HG03025 (cell line): ENCODE results near the gene GCAT.

Experiments used
- ATAC-seq: cut with Tn5 transposase; IDR thresholded peaks from one replicate; pipeline ENCODE4 v1.9.1; 2021; ENCODE audit warnings: mild to moderate bottlenecking, moderate library complexity; ENCODE audit not compliant: unreplicated experiment, low FRiP score

The GCAT gene

GRCh38 chr22:37806409-37807333 lies 1.1 kb upstream of the GCAT start:
- no peak for ATAC-seq

DNA sequence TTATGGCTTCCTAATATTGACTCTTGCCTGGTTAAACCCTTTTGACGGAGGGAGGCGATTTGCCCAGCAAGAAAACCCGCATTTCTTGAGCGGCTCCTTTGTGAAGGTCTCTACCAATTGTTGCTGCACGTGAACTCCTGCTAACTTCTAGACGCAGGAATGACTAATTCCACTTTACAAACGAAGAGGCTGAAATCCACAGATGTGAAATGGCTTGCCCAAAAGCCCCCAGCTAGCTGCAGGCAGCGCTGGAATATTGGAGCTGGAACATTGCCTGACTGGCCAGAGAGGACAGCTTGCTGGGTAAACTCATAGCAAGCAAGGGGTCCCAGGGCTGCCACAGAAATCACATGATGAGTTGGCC lies 542 bp downstream of the GCAT start:
- no peak for ATAC-seq

- ATAC-seq, result no peak
Observed at GRCh38 chr22:37809672-37810333, 2.1 kb downstream of the GCAT start.

DNA sequence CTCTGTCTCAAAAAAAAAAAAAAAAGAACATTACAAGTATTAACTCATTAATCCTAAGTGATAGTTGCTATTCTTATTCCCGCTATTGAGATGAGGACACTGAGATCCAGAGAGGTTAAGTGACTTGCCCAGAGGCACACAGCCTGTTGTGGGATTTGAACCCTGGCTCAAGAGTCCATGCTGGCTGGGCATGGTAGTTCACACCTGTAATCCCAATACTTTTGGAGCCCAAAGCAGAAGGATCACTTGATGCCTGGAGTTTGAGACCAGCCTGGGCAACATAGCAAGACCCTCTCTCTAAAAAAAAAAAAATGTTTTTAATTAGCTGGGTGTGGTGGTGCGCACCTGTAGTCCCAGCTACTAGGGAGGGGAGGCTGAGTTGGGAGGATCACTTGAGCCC lies 4.1 kb downstream of the GCAT start:
- ATAC-seq, result no peak

DNA sequence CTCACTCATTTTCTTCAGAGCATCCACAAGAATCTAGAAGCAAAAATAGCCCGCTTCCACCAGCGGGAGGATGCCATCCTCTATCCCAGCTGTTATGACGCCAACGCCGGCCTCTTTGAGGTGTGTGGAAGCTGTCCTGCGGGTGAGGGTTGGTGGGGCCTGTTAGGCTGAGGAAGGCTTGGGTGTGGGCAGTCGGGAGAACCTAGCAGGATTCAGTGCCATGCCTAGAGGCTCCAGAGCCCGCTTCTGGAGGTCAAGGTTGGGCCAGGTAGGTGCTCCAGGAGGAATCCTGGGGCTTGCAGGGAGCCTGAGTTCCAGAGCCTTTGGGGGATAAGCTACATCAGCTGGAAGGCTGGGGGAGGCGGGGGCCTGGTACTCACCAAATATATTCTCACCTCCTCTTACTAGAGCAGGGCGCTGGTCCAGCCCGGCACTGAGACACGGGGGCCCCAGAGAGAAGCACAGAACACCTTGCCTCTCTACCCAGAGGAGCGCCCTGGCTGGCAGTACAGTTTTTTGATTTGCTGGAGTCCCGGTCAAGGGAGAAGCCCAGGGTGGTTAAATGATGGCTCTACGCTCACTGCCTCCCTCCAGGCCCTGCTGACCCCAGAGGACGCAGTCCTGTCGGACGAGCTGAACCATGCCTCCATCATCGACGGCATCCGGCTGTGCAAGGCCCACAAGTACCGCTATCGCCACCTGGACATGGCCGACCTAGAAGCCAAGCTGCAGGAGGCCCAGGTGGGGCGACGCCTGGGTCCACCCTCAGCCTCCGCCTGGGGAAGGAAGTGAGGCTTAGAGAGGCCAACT lies 5.3 kb downstream of the GCAT start:
- no peak for ATAC-seq

DNA sequence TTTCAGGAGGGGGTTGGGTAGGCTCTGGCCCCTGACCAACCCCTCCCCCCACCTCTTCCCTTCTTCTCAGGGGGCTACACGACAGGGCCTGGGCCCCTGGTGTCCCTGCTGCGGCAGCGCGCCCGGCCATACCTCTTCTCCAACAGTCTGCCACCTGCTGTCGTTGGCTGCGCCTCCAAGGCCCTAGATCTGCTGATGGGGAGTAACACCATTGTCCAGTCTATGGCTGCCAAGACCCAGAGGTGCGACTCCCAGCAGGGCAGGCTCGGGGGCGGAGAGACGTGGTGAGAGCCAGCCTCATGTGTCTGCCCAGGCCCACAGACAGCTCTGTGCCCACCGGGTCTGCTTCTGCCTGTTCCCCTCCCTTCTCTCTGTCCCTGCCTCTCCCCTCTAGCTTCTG lies 7.9 kb downstream of the GCAT start:
- no peak for ATAC-seq

DNA sequence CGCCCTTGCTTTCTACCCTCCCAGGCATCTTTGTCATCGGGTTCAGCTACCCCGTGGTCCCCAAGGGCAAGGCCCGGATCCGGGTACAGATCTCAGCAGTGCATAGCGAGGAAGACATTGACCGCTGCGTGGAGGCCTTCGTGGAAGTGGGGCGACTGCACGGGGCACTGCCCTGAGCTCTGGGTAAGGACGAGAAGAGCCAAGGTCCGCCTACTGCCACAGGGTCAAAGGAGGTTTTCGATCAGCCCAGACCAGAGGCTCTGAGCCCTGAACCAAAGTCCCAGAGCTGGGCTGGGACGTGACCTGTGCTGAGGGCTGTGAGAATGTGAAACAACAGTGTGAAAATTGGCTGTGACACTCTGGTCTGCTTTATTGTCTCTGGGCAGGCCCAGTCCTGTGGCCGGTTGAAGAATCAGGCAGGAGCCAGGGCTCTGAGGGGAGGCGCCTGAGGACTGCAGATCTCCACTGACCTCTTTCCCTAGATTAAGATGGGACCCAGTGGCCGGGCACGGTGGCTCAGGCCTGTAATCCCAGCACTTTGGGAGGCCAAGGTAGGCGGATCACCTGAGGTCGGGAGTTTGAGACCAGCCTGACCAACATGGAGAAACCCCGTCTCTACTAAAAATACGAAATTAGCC lies 8.9 kb downstream of the GCAT start:
- ATAC-seq, result no peak

DNA sequence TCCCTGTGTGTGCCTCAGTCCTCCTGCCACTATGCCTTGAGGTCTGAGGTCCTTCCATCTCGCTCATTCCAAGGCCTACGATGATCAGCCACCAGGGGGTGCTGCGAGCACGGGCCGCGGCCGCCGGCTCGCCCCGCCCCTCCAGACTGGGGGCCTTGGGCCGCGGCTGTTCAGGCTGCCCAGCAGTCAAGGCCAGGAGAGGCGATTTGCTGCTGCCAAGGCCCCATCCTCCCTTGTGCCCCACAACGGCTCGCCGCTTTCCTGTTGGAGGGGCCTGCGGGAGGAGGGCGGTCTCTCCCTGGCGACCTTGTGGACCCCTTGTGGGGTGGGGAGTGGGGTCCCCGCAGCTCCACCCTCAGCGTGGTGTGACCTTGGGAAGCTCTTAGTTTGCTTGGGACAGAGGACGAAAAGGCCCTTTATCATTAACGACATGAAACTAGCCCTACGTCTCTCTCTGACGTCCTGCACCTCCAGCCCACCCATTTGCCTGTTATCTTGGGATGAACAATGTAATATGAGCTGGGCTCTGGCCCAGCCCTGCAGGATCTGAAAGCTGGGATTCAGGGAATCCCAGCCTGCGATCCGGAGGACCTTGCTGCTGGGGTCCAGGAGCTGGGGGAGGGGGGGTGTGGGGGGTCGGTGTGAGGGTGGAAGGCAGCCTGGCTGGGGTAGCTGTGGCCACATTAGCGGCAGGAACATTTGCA lies 10.1 kb downstream of the GCAT start:
- no peak for ATAC-seq

GRCh38 chr22:37818409-37819104 lies 10.8 kb downstream of the GCAT start:
- no peak for ATAC-seq

DNA sequence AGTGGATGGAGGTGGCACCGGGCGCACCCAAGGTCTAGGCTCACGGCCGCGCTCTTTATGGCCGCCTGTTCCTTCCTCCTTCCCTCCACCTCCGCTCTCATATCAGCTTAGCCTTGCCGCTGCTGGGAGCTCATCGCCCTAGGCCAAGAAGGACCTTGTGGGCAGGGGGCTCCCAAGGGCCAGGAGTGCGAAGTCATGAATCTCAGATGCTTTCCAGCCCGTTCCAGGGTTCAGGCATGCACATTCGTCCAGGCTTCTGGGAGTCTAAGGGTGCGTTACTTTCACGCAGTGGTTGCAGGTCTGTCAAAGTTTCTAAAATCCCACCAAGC lies 11.3 kb downstream of the GCAT start:
- ATAC-seq, result no peak

GRCh38 chr22:37820350-37820749 lies 12.6 kb downstream of the GCAT start:
- ATAC-seq, result no peak

DNA sequence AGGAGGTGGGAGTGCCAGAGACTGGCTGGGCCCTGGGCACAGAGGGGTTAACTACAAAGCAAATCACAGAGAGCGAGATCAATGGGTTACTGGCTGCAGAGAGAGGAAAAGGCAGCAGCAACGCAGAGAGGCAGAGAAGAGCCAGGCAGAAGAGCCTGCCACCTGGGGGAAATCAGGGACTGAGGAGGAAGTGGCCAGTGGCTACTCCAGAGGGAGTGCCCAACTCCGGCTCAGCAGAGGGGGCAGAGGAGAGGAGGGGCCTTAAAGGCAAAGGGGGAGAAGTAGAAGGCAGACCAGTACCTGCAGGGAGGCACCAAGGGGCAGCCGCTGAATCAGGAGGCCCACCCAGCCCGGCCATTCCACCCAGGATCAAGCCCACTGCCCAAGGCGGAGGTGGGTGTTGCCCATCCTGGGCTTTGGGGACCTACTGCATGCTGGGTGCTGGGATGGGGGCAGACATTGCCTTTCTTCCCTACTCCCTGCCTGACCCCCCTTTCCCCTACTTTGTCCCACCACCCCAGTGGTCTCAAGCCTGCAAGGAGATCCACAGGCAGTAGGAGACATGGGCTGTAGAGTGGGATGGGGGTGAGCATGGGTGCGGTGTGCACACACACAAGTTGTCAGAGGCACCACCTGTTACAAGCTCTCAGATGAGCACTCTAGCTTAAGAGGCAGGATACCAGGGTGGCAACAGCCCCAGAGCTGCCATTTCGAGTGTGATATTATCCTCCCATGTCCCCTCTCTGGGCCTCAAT lies 14.5 kb downstream of the GCAT start:
- ATAC-seq, result no peak

- ATAC-seq, result no peak
Observed at GRCh38 chr22:37823134-37823985, 15.6 kb downstream of the GCAT start, which contains the start of gene GALR3. GALR3 (plus strand) TSS chr22:37823382; CDS start chr22:37823407, 25 bp downstream.

GRCh38 chr22:37824674-37825641 lies 17.2 kb downstream of the GCAT start:
- no peak for ATAC-seq

DNA sequence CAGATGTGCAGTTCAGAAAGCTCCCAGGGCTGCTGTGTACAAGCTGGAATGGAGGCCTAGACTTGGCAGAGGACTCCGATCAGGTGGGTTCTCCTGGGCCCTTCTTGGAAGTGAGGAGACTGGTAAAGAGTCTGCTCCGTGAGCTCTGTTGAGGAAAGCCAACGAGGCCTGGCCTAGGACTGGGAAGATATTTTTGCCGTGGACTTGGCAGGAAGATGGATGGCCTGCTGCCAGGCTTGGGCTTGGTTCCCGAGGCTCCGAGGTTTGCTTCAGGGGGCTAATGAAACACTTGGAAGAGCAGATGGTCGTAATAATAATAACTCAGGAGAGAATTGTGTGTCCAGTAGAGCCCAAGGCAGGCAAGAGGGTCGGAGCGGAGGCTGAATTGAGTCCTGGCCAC lies 19.3 kb downstream of the GCAT start:
- ATAC-seq, result no peak

GRCh38 chr22:37830093-37830842 lies 22.5 kb downstream of the GCAT start:
- ATAC-seq, result no peak
